ENCODE results near the gene ADAD2.

The ADAD2 gene

GRCh38 chr16:84209989-84210388, 19.0 kb downstream of the ADAD2 start:
- no peak for ATAC-seq
- TF ChIP-seq ISL1 (CRISPR knock-in tag; IDR thresholded peaks at IDR 0.05) = no peak
- TF ChIP-seq ZC3H10 (CRISPR knock-in tag; IDR thresholded peaks at IDR 0.05) = no peak
- TF ChIP-seq ZNF70 (CRISPR knock-in tag; IDR thresholded peaks at IDR 0.05) = no peak
- TF ChIP-seq CSRNP3 (CRISPR knock-in tag; IDR thresholded peaks at IDR 0.05) = no peak

GRCh38 chr16:84212154-84212553, 21.2 kb downstream of the ADAD2 start:
- no peak for ATAC-seq

GRCh38 chr16:84212631-84213030, 21.7 kb downstream of the ADAD2 start:
- ATAC-seq = no peak

More at GRCh38 chr16:84212154-84212553, 21.2 kb downstream of the ADAD2 start:
- no peak for TF ChIP-seq SNAI2 (CRISPR knock-in tag; IDR thresholded peaks at IDR 0.05)
- no peak for TF ChIP-seq ZC3H10 (CRISPR knock-in tag; IDR thresholded peaks at IDR 0.05)
- no peak for TF ChIP-seq PATZ1 (CRISPR knock-in tag; IDR thresholded peaks at IDR 0.05; ENCODE audit: borderline replicate concordance)
- TF ChIP-seq BACH2 (CRISPR knock-in tag; IDR thresholded peaks at IDR 0.05; ENCODE audit: borderline replicate concordance) = no peak
- TF ChIP-seq ISL1 (CRISPR knock-in tag; IDR thresholded peaks at IDR 0.05) = no peak
- no peak for TF ChIP-seq CSRNP3 (CRISPR knock-in tag; IDR thresholded peaks at IDR 0.05)
- no peak for TF ChIP-seq ZFP3 (CRISPR knock-in tag; IDR thresholded peaks at IDR 0.05)
- TF ChIP-seq PPARA (CRISPR knock-in tag; IDR thresholded peaks at IDR 0.05; ENCODE audit: borderline replicate concordance) = no peak
- TF ChIP-seq ZNF70 (CRISPR knock-in tag; IDR thresholded peaks at IDR 0.05) = no peak
- TF ChIP-seq ESRRG (CRISPR knock-in tag; IDR thresholded peaks at IDR 0.05) = no peak
- TF ChIP-seq TCF4 (CRISPR knock-in tag; IDR thresholded peaks at IDR 0.05; ENCODE audit: borderline replicate concordance) = no peak
- TF ChIP-seq CREB5 (CRISPR knock-in tag; IDR thresholded peaks at IDR 0.05; ENCODE audit: low read depth) = no peak
- TF ChIP-seq TOX (CRISPR knock-in tag; IDR thresholded peaks at IDR 0.05; ENCODE audit: borderline replicate concordance) = no peak
- TF ChIP-seq GLIS3 (CRISPR knock-in tag; IDR thresholded peaks at IDR 0.05) = no peak
- TF ChIP-seq CSDC2 (CRISPR knock-in tag; IDR thresholded peaks at IDR 0.05) = no peak

More at GRCh38 chr16:84212631-84213030, 21.7 kb downstream of the ADAD2 start:
- no peak for TF ChIP-seq ISL1 (CRISPR knock-in tag; IDR thresholded peaks at IDR 0.05)
- no peak for TF ChIP-seq ZC3H10 (CRISPR knock-in tag; IDR thresholded peaks at IDR 0.05)
- no peak for TF ChIP-seq ESRRG (CRISPR knock-in tag; IDR thresholded peaks at IDR 0.05)
- no peak for TF ChIP-seq RARB (CRISPR knock-in tag; IDR thresholded peaks at IDR 0.05)
- TF ChIP-seq POU6F1 (CRISPR knock-in tag; IDR thresholded peaks at IDR 0.05; ENCODE audit: borderline replicate concordance, low read depth) = no peak
- no peak for TF ChIP-seq ZFP3 (CRISPR knock-in tag; IDR thresholded peaks at IDR 0.05)
- TF ChIP-seq TCF4 (CRISPR knock-in tag; IDR thresholded peaks at IDR 0.05; ENCODE audit: borderline replicate concordance) = no peak
- no peak for TF ChIP-seq PPARA (CRISPR knock-in tag; IDR thresholded peaks at IDR 0.05; ENCODE audit: borderline replicate concordance)
- no peak for TF ChIP-seq TOX (CRISPR knock-in tag; IDR thresholded peaks at IDR 0.05; ENCODE audit: borderline replicate concordance)
- TF ChIP-seq GLIS3 (CRISPR knock-in tag; IDR thresholded peaks at IDR 0.05) = no peak
- no peak for TF ChIP-seq PATZ1 (CRISPR knock-in tag; IDR thresholded peaks at IDR 0.05; ENCODE audit: borderline replicate concordance)
